ENCODE results near the gene ICAM4. TPM values are rescaled to one million over a fixed set of nuclear protein-coding genes. Genes with fewer than 3 reads are reported as not detected.
"Not testable (repeated sequence)": the region's sequence is repeated elsewhere in the genome, so short reads cannot be mapped to it uniquely, and the experiment has no call there.

ICAM4 gene
- total and polyA plus RNA-seq, 2 of the 8 experiments (the other 6 are each of a cell fraction or from before 2014, with no cell fraction given): 1.5 to 4.1 TPM

GRCh38 chr19:10282043-10282442 lies 4.7 kb upstream of the ICAM4 start:
- H3K79me2 ChIP-seq (ENCODE audit: control insufficient read depth in 1 of 2, insufficient read depth in 2 of 2, low read length in 2 of 2); H4K20me1 ChIP-seq (replicated peaks in 1 of 2; ENCODE audit: control insufficient read depth in 1 of 2, insufficient read depth in 2 of 2, low read length in 2 of 2); H3K27ac ChIP-seq (ENCODE audit: low read depth, low read length); H3K9ac ChIP-seq (replicated peaks in 1 of 4; ENCODE audit: extremely low read depth in 1 of 4, low read depth in 3 of 4, low read length in 3 of 4); H3K14ac ChIP-seq (ENCODE audit: insufficient read length); DNase-seq (ENCODE audit: low read depth in 1 of 2, low spot score in 2 of 2); H4K5ac ChIP-seq (ENCODE audit: insufficient read length, low read depth, low read length); POLR2A ChIA-PET (ENCODE audit: partially characterized antibody); H3K23me2 ChIP-seq (ENCODE audit: low read depth, low read length); H4K91ac ChIP-seq (replicated peaks; ENCODE audit: insufficient read length, low read length); H3K9me3 ChIP-seq (ENCODE audit: insufficient read depth in 2 of 2, low read depth in 1 of 2, low read length in 1 of 2); H3K79me1 ChIP-seq (ENCODE audit: low read depth, low read length); H2BK12ac ChIP-seq (ENCODE audit: low read depth, low read length); H2BK120ac ChIP-seq (replicated peaks; ENCODE audit: low read depth, low read length); H3K56ac ChIP-seq (replicated peaks; ENCODE audit: insufficient read length, low read depth, low read length); H2BK5ac ChIP-seq (ENCODE audit: low read depth, low read length); H3K23ac ChIP-seq (ENCODE audit: insufficient read length); H3K4ac ChIP-seq (replicated peaks; ENCODE audit: insufficient read length, low read depth, low read length); H2AFZ ChIP-seq (ENCODE audit: low read length); H3K36me3 ChIP-seq (ENCODE audit: control insufficient read depth in 2 of 4, insufficient read depth in 4 of 4, low read length in 3 of 4); H2AK5ac ChIP-seq (ENCODE audit: low read depth, low read length); H3K27me3 ChIP-seq (replicated peaks in 1 of 4; ENCODE audit: control insufficient read depth in 3 of 4, extremely low read depth in 1 of 4, insufficient read depth in 3 of 4, low read length in 3 of 4); H2BK20ac ChIP-seq (ENCODE audit: low read length); H3K18ac ChIP-seq (ENCODE audit: extremely low read depth, low read length); H2BK15ac ChIP-seq (ENCODE audit: low read length); H3K4me1 ChIP-seq (replicated peaks in 1 of 4; ENCODE audit: control insufficient read depth in 3 of 4, insufficient read depth in 4 of 4, low read length in 3 of 4); H3K4me3 ChIP-seq (ENCODE audit: extremely low read depth in 1 of 4, insufficient read depth in 2 of 4, low read depth in 3 of 4, low read length in 4 of 4); H4K8ac ChIP-seq (ENCODE audit: extremely low read depth, insufficient read depth, low read length); FAIRE-seq; H3K4me2 ChIP-seq (ENCODE audit: insufficient read depth in 1 of 2, low read depth in 2 of 2, low read length in 2 of 2): not testable (repeated sequence)
- 94% methylated on average over 5 of the region's 5 CpGs; no CpG with 5 or more reads in 1 of the 2 experiments for WGBS, 2 experiments (ENCODE audit: extremely low coverage in 1 of 2, insufficient coverage in 1 of 2, insufficient read length in 1 of 2, insufficient replicate concordance in 2 of 2, low coverage in 1 of 2, low lambda C conversion rate in 2 of 2, missing lambda C conversion rate in 1 of 2)
- CTCF ChIA-PET (ENCODE audit: partially characterized antibody): interaction anchor here (0.6 to 11.6 kb wide), 2 partner anchors 12 to 110 kb away, joined by 3 to 94 read pairs; partner anchors contain the start of gene ICAM1
